GM18858 (cell line): ENCODE measurements around the gene RGS11.
A peak's percentile ranks its signal among the peaks of the same experiment; 100 is the strongest.
"Not testable (repeated sequence)": the region's sequence is repeated elsewhere in the genome, so short reads cannot be mapped to it uniquely, and the experiment has no call there.

Source experiments
- ATAC-seq: cut with Tn5 transposase; IDR thresholded peaks from one replicate; pipeline ENCODE4 v1.9.1; 2021; ENCODE audit not compliant: unreplicated experiment

Gene RGS11

DNA sequence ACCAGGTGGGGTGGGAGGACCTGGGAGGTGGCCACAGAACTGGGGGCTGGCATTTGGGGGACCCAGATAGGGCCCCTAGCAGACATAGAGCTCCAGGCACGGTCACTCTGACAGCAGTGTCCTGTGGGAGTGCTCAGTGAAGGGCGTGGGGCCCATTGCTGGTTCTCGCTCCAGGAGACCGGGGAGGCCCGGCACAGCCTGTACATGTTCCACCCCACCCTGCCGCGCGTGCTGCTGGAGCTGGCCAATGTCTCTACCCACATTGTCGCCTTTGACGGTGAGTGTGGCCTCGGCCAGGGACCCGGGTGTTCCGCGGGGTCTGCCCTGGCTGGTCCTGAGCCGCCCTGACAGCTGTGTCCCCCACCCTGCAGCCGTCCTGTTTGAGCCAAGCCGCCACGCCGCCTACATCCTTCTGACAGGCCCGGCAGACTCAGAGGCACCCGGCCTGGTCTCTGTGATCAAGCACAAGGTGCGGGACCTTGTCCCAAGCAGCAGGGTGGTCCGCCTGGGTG lies 11.2 kb downstream of the RGS11 start:
- ATAC-seq = no peak

DNA sequence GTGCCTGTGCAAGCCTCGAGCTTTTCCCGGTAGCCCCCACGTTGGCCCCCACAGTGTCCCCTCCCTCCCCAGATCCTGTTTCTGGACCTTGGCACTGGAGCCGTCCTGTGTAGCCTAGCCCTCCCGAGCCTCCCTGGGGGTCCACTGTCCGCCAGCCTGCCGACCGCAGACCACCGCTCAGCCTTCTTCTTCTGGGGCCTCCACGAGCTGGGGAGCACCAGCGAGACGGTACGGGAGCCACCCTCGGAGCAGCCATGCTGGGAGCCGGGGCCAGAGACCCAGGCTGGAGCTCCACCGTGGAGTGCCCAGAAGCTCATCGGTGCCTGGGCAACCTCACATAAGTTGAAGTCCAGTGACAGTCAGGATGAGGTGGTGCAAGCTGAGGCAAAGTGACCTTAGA lies 11.8 kb downstream of the RGS11 start:
- ATAC-seq = no peak

DNA sequence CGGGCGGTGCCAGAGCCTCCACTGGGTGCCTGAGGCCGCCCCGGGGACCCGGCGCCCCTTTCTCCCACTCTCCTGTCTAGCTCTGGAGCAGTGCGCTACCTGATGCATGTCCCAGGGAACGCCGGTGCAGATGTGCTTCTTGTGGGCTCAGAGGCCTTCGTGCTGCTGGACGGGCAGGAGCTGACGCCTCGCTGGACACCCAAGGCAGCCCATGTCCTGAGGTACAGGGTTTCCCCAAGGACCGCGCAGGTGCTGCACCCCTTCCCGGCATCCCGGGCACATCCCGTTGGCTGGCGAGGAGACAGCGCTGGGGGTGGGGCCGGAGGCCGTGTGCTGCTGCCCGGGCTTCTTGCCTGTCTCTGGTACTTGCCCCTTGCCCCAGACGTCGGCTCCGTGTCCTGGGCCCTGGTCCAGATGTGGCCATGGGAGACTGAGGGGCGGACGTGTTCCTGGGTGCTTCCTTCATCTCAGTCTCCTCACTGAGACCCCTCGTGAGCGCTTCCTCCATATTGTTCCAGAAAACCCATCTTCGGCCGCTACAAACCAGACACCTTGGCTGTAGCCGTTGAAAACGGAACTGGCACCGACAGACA lies 12.5 kb downstream of the RGS11 start:
- no peak for ATAC-seq

DNA sequence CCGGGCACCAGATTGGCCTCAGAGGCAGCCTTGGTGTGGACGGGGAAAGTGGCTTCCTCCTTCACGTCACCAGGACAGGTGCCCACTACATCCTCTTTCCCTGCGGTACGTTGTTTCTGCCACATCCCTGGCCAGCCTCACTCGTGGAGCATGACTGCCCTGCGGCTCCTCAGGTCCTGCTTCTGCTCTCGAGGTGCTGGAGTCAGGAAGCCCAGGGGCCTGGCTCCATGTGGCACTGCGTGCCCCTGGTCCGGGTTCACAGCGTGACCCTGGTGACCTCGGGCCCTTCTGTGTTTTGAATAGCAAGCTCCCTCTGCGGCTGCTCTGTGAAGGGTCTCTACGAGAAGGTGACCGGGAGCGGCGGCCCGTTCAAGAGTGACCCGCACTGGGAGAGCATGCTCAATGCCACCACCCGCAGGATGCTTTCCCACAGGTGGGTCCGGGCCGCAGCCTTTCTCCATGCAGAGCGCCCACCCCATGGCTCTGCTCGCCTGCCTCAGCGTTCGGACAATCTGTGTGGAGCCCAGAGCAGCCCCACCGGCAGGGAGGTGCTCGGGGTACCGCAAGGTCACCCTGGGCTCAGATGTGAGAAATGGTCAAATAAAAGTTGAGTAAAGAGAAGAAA lies 13.5 kb downstream of the RGS11 start:
- no peak for ATAC-seq

DNA sequence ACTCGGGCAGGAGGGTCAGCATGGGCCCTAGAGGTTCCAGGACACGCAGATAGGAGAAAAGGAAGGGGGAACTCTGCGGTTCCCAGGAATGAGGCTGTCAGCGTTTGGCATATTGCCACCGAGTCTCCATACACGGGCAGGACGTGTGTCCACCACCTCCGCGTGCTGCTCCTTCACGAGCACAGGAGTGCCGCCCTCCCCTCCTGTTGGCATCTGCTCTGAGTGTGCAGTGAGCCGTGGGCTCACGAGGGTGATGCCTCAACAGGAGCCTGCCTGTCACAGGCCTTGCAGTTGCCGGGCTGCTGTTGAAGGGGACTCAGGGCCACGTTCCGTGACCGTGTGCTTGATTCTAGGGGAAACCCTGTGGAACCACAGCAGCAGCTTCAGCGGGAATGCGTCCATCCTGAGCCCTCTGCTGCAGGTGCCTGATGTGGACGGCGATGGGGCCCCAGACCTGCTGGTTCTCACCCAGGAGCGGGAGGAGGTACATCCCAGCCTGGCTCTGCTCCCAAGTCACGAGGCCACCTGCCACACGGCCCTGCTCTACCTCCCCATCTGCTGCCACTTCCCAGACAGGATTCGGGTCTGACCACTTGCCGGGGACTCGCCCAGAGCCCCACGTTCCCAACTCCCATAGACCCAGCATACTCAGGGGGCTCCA lies 14.6 kb downstream of the RGS11 start:
- ATAC-seq = no peak

DNA sequence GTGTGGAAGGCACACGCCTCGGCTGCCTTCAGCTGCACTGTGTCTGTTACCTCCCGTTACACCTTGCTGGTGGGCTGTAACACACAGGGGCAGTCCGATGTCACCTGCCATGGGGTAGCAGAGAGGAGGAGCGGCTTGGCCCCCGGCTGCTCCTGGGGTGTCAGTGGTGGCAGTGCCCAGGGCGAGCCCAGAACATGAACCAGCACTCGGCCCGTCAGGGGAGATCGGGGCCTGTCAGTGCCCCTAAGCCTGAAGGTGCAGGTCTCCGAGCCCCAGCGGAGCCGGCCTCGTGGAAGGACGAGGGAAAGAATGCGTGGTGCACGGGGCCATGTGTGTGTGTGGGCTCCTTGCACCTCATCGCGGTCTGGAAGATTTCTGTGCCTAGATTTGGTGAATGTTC lies 15.4 kb downstream of the RGS11 start:
- no peak for ATAC-seq

DNA sequence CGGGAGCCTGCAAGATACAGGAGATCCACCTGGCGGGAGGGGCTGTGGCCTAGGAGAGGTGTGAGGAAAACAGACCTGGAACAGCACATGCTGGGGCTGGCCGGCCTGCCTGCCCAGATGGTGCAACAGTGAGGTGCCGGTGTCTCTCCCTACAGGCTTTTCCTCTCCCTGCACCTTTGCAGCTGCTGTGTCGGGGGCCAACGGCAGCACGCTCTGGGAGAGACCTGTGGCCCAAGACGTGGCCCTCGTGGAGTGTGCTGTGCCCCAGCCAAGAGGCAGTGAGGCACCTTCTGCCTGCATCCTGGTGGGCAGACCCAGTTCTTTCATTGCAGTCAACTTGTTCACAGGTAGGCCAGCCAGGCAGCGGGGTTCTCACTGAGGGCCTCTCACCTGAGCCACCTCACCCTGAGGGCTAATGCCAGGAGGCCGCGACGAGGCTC lies 15.9 kb downstream of the RGS11 start:
- ATAC-seq = no peak

DNA sequence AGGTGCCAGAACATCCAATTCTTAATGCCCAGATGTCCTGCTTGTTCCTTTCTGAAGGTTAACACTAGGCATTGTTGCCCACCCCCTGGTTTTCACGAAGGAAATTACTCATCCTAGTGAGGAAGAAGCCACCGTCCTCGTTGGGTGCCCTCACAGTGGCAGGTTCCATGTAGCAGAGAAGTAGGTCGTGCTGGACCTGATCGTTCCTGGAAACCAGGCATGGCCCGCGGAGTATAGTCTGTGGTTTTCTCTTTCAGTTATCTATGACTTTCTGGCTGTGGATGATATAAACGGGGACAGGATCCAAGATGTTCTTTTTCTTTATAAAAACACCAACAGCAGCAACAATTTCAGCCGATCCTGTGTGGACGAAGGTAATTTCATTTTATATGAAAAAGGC lies 16.5 kb downstream of the RGS11 start:
- ATAC-seq = no peak

DNA sequence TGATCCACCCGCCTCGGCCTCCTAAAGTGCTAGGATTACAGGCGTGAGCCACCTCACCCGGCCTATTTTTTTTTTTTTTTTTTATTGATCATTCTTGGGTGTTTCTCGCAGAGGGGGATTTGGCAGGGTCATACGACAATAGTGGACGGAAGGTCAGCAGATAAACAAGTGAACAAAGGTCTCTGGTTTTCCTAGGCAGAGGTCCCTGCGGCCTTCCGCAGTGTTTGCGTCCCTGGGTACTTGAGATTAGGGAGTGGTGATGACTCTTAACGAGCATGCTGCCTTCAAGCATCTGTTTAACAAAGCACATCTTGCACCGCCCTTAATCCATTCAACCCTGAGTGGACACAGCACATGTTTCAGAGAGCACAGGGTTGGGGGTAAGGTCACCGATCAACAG lies 17.7 kb downstream of the RGS11 start:
- ATAC-seq = not testable (repeated sequence)

DNA sequence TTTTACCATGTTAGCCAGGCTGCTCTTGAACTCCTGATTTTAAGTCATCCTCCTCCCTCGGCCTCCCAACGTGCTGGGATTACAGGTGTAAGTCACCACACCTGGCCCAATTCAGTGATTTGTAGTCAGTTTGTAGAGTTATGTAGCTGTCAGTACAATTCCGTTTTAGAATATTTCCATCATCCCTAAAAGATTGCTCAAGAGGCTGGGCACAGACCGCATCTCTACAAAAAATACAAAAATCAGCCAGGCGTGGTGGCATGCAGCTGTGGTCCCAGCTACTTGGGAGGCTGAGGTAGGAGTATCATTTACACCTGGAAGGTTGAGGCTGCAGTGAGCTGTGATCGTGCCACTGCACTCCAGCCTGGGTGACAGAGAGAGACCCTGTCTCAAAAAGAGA lies 20.6 kb downstream of the RGS11 start:
- ATAC-seq = no peak

DNA sequence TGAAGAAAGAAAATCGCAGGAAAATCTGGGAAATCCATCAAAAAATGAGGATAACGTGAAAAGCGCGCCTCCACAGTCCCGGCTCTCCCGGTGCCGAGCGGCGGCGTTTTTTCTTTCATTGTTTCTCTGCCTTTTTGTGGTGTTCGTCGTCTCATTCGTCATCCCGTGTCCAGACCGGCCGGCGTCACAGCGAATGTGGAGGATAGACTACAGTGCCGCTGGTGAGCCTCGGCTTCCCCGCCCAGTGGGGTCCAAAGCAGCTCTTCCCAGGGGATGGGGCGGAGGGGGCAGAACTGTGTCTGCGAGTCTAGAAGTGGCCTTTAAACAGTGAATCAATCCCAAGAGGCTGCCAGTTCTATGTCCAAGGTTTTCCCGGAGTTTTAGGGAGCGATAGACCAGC lies 21.3 kb downstream of the RGS11 start:
- ATAC-seq = no peak

DNA sequence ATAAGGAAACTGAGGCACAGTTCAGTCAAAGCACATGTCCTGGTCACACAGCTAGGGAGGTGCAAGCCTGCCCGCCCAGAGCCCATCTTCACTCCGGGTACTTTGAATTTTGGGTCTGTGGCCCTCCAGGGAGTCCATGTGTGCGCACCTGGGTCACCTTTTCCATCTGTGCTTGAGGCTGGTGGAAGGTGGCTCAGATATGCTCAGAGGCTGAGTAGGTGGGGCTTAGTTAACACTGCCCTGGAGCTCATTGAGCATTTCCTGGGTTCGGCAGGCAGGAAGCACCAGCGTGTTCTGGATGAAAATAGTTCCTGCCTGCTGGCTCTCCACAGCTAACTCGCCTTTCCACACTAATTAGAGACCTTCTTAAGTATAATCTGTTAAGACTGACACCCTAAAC lies 21.9 kb downstream of the RGS11 start:
- ATAC-seq = no peak

DNA sequence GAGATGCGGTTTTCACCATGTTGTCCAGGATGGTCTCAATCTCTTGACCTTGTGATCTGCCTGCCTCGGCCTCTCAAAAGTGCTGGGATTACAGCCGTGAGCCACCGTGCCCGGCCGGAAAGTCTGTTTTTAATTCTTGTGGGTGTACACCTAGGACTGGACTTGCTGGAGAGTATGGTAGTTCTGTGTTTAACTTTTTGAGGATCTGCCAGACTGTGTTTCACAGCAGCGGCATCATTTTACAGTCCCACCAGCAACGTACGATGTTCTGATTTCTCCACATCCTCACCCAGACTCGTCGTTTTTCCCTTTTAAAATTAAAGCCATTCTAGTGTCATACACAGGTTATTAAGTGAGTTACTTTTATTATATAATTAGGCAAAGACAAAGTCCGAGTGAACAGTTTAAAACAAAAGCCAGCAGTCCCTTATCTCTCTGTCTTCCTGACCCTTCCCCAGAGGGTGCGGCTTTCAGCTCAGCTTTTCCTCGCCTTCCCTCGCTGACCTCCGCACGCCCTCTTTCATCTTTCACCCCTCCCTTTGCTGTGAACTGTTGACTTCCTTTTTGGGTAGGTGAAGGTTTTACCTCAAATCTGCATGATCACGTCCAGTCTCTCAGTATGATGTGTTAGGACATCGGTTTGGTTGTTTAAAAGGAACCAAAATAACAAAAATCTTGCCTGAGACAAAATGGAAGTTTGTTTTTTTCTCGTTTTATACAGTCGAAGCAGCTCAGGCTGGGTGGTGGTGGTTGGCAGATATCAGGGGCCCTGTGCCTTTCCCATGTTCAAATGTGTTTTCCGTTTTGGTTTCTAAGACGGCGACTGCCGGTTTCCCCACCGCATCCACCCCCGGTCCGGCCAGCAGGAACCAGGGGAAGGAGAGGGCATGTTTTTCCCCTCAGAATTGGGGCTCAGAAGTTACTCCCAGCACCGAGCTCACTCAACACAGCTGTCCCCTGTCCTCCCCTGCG lies 23.1 kb downstream of the RGS11 start:
- ATAC-seq = no peak

DNA sequence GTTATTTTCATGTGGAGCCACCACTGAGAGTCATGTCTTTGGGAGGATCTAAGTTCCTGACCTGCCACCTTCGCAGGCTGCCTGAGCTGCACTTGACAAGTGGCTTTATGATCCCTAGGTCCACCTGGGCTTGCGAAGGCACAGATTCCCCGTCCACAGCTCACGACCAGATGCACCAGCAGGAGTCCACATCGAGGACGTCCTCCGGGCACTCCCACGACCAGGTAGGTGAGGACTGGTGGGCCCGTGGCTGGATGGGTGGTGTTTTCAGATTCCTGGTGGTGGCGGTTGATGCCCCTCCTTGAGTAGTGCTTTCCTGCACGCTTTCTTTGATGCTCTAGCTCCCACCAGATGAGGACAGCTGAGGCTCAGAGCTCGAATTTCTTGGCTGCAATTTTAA lies 26.3 kb downstream of the RGS11 start:
- no peak for ATAC-seq

DNA sequence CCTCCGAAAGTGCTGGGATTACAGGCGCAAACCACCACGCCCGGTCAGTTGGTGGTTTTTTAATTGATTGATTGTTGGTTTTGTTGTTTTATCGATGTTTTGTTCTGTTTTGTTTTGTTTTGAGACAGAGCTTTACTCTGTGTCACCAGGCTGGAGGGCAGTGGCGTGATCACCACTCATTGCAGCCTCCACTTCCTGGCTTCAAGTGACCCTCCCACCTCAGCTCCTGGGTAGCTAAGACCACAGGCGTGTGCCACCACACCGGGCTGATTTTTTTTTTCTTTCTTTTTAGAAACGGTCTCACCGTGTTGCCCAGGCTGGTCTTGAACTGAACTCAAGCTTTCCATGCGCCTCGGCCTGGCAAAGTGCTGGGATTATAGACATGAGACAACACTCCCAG lies 28.7 kb downstream of the RGS11 start:
- ATAC-seq = no peak

DNA sequence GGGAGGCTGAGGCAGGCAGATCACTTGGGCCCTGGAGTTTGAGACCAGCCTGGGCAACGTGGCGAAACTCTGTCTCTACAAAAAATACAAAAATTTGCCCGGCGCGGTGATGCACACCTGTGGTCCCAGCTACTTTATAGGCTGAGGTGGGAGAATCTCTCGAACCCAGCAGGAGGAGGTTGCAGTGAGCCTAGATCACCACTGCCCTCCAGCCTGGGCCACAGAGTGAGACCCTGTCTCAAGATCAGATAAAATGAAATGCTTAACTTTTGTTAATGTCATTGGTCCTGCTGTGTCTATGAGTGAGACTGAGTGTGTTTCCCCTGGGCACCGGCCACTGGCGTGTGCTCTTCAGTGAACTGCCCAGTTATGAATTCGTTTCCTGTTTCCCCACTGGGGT lies 30.6 kb downstream of the RGS11 start:
- ATAC-seq = no peak

DNA sequence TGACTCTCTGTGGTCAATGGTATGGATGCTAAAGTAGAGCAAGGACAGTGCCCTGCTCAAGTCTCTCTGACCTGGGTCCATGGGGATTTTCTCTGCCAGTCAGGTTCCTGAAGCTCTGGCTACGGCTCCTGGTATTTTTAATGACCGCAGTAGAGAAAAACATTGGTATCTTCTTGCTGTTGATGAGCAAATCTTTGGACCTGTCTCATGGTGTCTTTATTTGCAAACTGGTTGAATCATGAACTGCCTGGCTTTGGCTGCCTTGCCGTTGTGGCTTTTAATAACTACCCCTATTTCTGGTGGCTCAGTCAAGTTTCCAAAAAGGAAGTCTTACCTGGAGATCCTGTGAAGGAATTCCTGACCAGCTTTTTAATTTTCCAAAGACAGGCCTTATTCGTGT lies 32.4 kb downstream of the RGS11 start:
- ATAC-seq = no peak

DNA sequence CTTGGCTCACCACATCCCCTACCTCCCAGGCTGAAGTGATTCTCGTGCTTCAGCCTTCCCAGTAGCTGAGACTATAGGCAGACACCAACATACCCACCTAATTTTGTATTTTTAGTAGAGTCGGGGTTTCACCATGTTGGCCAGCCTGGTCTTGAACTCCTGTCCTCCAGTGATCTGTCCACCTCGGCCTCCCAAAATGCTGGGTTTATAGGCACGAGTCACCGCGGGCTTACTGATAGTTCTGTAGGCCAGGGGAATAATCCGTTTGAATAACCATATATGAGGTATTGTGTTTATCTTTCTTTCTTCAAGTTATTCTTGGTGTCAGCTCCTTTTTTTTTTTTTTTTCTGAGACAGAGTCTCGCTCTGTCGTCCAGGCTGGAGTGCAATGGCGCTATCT lies 33.5 kb downstream of the RGS11 start:
- no peak for ATAC-seq

DNA sequence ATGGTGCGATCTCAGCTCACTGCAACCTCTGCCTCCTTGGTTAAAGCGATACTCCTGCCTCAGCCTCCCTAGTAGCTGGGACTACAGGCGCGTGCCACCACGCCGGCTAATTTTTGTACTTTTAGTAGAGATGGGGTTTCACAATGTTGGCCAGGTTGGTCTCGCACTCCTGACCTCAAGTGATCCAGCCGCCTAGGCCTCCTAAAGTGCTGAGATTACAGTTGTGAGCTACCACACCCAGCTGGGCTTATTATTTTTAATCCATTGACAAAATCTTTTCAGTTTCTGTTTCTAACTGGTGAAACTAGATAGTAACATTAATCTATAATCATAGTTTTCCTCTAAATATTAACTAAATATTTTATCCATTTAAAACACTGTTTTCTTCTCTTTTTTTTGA lies 35.2 kb downstream of the RGS11 start:
- ATAC-seq = no peak

DNA sequence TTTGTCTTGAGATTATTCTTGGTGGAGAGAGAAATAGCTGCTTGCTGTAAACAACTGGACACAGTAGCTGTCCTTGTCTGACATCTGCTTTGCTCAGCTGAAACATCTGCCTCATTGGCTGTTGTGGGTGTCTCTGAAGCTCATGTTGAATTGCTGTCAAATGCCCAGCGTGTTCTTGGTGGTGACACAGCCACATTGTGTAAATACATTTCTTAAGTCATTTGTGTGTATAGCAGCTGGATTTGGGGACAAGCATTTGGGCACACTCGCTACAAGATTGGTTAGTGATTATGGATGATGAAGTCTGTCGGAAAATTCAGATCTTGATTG lies 35.8 kb downstream of the RGS11 start:
- no peak for ATAC-seq

DNA sequence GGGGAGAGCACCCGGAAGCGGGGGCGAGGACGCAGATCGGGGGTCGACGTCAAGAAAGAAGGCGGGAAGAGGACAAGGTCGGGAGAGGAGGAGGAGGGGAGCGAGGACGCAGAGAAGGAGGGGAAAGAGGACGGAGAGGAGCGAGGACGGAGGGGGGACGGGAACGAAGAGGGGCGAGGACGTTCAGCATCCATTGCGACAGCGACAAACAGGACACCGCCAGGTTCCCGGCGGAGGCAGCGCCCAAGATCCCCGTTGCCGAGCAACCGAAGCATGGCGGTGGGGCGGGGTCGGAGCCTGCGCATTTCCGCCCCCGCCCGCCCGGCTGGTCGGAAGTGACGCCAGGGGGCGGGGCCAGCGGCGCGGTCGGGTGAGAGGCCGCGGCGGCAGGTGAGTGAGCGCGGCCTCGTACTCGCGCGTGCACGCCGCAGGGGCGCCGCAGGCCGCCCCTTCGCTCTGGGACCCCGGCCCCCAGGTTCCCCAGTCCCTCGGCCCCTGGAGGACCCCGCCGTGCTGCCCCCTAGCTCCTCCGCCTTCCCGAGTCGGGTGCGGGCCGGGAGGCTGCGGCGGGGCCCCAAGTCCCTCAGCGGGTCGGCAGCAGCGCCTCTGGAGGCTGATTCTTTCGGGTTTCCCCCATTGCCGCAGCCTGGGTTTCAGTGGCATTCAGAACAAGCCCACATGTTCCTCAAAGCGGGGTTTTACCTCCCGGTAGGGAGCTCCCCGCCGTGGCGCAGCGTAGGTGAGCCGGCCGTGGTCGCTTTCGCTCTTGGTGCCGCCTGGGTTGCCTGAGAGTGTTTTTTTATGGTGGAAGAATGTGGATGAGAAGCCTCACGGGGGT lies 41.1 kb downstream of the RGS11 start, which contains the start of gene FAM234A:
Gene FAM234A, plus strand, starts transcription at position 354 of the 838 bp plus-strand sequence. CDS start 19,593 bp downstream, outside the sequence.
- ATAC-seq = peak; percentile 66
